ENCODE measurements around the gene TSPAN32.

Gene TSPAN32

GRCh38 chr11:2301631-2302305, at the start of gene TSPAN32, which contains the start of gene C11orf21:
Gene TSPAN32, plus strand, starts transcription at chr11:2302013. Its CDS starts 137 bp downstream, at chr11:2302150.
Gene C11orf21, minus strand, starts transcription at chr11:2301918. Its CDS starts 110 bp downstream, at chr11:2301808.
- peak; percentile 51 for DNase-seq (ENCODE audit: insufficient read length, low spot score)
- FAIRE-seq: no peak

GRCh38 chr11:2252018-2252417, 49.8 kb upstream of the TSPAN32 start:
- FAIRE-seq (no peak), DNase-seq (ENCODE audit: insufficient read length, low spot score) (no peak)
- TF ChIP-seq POLR2A (IDR thresholded peaks at IDR 0.05; ENCODE audit: low read depth, low read length): no peak

More at GRCh38 chr11:2301631-2302305, at the start of gene TSPAN32, which contains the start of gene C11orf21:
- TF ChIP-seq POLR2A (IDR thresholded peaks at IDR 0.05; ENCODE audit: low read depth, low read length): no peak

GRCh38 chr11:2256293-2256913, 45.4 kb upstream of the TSPAN32 start:
- DNase-seq (ENCODE audit: insufficient read length, low spot score) (no peak), FAIRE-seq (no peak)
- no peak for TF ChIP-seq POLR2A (IDR thresholded peaks at IDR 0.05; ENCODE audit: low read depth, low read length)

- no peak for FAIRE-seq
- no peak for DNase-seq (ENCODE audit: insufficient read length, low spot score)
- TF ChIP-seq POLR2A (IDR thresholded peaks at IDR 0.05; ENCODE audit: low read depth, low read length): no peak
These were observed 44.7 kb upstream of the TSPAN32 start for GRCh38 chr11:2256951-2257700.

- no peak for TF ChIP-seq POLR2A (IDR thresholded peaks at IDR 0.05; ENCODE audit: low read depth, low read length)
- no peak for DNase-seq (ENCODE audit: insufficient read length, low spot score)
- FAIRE-seq: no peak
These were observed 43.0 kb upstream of the TSPAN32 start for GRCh38 chr11:2258501-2259465.

- no peak for FAIRE-seq
These were observed 42.4 kb upstream of the TSPAN32 start for GRCh38 chr11:2259466-2259830.

GRCh38 chr11:2259897-2260451, 41.8 kb upstream of the TSPAN32 start:
- DNase-seq (ENCODE audit: insufficient read length, low spot score): no peak
- FAIRE-seq: no peak
- TF ChIP-seq POLR2A (IDR thresholded peaks at IDR 0.05; ENCODE audit: low read depth, low read length): no peak

More at GRCh38 chr11:2259466-2259830, 42.4 kb upstream of the TSPAN32 start:
- DNase-seq (ENCODE audit: insufficient read length, low spot score): no peak
- no peak for TF ChIP-seq POLR2A (IDR thresholded peaks at IDR 0.05; ENCODE audit: low read depth, low read length)

GRCh38 chr11:2260491-2261364, 41.1 kb upstream of the TSPAN32 start:
- DNase-seq (ENCODE audit: insufficient read length, low spot score): no peak
- FAIRE-seq: no peak
- TF ChIP-seq POLR2A (IDR thresholded peaks at IDR 0.05; ENCODE audit: low read depth, low read length): no peak

- no peak for DNase-seq (ENCODE audit: insufficient read length, low spot score)
- FAIRE-seq: no peak
- TF ChIP-seq POLR2A (IDR thresholded peaks at IDR 0.05; ENCODE audit: low read depth, low read length): no peak
These were observed 40.2 kb upstream of the TSPAN32 start for GRCh38 chr11:2261436-2262230.

- FAIRE-seq: no peak
- DNase-seq (ENCODE audit: insufficient read length, low spot score): no peak
- no peak for TF ChIP-seq POLR2A (IDR thresholded peaks at IDR 0.05; ENCODE audit: low read depth, low read length)
These were observed 39.3 kb upstream of the TSPAN32 start for GRCh38 chr11:2262301-2263070.

- no peak for TF ChIP-seq POLR2A (IDR thresholded peaks at IDR 0.05; ENCODE audit: low read depth, low read length)
- DNase-seq (ENCODE audit: insufficient read length, low spot score) (no peak), FAIRE-seq (no peak)
These were observed 38.7 kb upstream of the TSPAN32 start for GRCh38 chr11:2263071-2263565.
